Epidermal melanocyte (primary cell): ENCODE data around the gene PSTPIP1.

Experiments used
- DNase-seq: peaks from one replicate; pipeline ENCODE4 v3.0.0; 2011; ENCODE audit warnings: low spot score; ENCODE audit not compliant: insufficient read length

The PSTPIP1 gene

DNA sequence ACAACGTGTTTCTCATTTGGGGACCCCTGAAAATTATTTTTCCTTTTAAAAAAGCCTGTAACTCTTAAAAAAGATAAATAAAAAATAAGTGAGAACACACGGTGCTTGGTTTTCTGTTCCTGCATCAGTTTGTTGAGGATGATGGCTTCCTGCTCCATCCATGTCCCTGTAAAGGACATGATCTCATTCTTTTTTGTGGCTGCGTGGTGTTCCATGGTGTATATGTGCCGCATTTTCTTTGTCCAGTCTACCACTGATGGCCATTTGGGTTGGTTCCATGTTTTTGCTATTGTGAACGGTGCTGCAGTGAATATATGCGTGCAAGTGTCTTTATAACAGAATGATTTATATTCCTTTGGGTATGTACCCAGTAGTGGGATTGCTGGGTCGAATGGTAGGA lies 73.7 kb downstream of the PSTPIP1 start:
- DNase-seq: no peak

DNA sequence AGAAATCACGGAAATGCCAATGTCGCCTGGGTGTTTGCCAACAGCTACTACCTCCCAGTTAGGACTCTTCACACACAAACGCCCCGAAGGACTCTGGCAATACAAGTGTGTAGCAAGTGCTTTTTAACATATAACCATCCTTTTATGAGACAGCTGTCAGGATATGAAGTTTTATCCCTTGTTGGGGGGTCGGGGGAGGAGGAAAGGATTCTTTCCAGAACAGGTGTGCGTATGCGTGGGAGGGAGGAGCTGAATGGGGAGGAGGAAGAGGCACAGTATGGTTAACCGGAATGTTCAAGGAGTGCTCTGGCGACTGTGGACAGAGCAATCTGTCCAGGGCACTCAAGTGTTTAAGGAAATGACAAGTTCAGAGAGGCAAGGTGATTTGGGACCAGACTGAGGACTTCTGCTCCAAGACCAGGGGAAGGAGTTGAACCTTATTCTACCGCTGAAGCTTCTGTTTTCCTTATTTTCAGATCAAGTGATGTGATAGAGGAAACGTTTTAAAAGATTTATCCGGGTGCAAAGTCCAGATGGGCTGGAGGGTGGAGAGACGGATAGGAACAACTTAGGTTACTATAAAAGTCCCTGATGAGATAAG lies 74.7 kb downstream of the PSTPIP1 start:
- no peak for DNase-seq

DNA sequence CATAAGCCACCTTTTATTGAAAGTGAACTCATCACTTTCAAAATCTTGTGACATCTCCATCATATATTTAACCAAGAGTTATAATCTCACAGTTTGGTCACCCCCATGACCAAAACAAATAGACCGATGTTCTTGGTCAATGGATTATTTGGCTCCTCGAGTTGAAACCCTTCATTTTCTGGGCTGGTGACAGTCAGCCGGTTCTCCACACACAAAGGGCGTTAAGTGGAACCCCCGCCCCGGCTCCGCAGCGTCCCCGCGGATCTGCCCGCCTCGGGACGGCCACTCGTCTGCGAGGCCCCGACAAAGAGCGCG lies 75.2 kb downstream of the PSTPIP1 start:
- DNase-seq: no peak

DNA sequence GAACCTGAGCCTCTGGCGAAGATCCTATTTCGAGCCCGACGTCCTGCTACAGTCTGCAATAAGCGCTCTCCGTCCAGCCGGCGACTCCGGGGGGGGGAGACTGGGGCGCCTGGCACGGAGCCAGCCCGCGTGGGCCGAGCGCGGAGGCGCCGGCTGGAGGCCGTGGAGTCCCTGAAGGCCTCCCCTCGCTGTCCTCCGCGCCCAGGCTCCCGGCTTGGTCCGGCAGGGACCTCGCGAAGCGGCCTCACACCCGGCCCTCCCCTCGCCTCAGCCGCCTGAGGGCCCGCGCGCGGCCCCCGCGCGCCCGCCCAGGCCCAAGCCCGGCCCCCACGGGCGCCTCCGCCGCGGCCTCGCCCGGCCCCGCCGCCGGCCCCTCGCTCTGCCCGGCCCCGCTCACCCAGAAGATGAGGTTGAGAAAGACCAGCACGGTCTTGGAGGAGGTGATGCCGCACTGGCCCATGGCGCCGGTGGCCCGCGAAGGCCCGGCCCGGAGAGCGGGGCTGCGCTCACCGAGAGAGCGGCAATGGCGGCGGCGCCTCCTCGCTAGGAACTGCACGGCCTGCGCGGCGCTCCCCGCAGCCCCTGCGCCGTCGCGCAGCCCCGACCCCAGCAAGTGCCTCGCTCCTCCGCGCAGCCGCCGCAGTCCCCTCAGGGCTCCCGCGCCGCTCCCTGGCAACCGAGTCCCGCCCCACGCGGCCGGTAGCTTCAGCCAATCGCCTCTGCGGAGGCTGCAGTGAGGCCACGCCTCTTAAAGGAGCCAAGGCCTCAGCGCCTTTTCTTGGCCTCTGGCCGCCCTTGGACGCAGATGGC lies 75.8 kb downstream of the PSTPIP1 start, which contains the start of gene TSPAN3:
TSPAN3 (minus strand) TSS at position 615 of the 810 bp plus-strand sequence; CDS start at position 460, 155 bp downstream.
- peak; percentile 81 for DNase-seq

DNA sequence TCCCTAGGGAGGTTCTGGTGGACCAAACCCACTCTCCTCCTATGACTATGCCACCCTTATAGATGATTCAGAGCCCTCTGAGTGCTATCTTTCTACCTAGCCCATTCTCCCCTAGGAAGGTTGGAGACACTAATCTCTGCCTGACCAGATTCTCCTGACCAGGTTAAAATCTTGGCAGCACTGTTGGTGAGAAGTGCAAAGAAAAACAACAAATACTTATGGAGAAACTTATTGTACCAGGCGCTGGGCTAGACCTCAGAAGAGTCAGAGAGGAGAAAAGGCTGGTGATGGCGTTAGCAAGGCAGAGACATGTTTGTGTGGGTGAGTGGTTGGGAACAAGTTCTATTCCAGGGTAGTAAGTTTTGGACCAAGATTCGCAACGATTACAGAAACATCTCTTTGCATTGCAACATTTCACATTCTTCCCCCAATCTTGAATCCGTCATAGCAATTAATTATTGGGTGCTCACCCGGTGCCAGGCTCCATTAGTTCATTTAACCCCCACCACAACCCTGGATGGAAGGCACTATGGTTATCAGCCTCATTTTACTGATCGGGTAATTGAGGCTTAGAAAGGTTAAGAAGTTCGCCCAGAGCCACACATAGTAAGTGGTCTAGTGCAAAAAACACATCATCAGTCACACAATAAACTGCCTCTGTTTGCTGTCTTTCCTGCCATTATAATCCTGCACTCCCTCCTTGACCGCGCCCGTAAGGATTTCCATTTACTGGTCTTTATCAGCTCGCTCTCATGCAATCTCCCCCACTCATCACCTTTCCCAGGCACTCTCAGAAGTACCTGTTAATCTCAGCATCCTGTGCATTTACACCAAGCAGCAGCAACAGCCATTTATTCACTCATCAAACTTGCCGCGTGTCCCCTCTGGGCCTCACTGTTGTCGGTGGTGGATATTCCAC lies 76.6 kb downstream of the PSTPIP1 start:
- no peak for DNase-seq

DNA sequence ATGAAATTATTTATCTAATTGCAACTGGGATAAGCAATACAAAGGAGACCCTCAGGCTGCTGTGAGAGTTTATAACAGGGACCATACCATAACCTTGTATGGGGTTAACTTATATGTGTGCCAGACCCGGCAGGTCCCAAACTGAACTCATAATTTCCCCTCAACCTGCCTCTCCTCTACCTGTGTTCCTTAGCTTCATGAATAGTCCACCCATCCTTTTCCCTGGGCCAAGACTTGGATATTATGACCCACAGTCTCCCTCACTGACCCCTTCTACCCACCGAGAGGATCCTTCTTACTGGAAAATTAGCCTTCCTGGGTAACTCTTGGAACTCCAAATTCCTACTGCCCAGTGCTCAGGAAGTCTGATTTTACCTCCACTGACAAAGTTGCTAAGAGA lies 79.4 kb downstream of the PSTPIP1 start:
- no peak for DNase-seq

DNA sequence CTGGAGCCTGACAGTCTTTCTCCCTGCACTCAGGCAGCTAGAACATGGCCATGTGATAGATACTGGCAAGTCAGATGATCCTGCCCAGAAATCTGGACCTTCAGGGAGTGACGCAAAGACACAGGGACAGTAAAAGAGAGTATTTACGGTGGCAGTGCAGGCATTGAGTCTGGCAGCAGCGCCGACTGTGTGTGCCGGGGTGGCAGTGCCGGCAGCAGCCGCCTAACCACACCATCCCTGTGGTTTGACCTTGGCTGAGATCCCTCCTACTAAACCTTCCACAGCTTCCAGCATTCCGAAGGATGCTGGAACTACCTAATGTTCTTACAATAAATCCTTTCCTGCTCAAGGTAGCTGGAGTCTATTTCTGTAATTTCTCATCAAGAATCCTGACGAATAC lies 80.6 kb downstream of the PSTPIP1 start:
- no peak for DNase-seq

DNA sequence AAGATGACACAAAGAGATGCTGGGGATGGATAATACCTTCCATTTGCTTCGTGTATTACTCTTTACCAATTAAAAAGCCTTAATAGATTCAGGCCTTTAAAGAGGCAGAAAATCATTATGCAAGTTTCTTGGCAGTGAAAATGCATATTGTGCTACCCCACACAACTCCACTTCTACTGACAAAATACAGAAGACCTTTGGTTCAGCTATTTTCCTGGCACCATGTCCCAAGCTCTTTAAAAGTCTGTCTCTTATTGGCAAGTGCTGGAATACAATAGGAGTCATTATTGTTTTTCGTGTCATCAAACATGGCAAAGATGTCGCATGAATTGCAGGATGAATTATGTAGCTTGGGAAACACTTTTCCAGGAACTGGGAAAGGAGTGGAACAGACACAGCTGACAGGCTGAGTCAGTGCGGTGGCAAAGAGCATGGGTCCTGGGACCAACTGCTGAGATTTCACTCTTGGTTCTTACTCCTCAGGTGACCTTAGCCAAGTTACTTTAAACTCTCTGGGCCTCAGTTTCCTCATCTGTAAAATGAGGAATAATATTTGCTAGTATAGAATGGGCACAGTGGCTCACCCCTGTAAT lies 81.5 kb downstream of the PSTPIP1 start:
- no peak for DNase-seq

DNA sequence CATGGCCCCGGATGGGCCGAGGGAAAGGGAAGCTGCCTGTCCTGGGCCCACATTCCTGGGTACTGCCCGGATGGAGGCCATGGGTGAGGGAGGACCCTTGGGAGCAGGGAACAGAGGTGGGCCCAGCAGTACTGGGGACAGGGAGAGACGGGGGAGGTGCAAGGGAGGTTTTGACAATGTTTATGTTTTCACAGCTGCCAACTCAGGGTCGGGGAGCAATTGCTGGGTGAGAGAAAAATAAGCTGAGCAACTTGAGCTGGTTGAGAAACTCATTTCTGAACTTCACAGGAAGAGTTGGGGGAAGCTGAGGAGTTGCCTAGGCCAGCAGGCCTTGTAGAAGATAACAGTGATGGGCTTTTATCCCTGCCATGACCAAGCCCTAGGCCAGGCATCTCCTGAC lies 87.0 kb downstream of the PSTPIP1 start:
- no peak for DNase-seq

- no peak for DNase-seq
Observed at GRCh38 chr15:77083381-77084160, 88.6 kb downstream of the PSTPIP1 start.

GRCh38 chr15:77084436-77084835 lies 89.5 kb downstream of the PSTPIP1 start:
- DNase-seq: no peak

GRCh38 chr15:77085297-77085696 lies 90.4 kb downstream of the PSTPIP1 start:
- DNase-seq: no peak
